T-helper 17 cell (primary cell): ENCODE data around the gene PARP1. TPM values are rescaled to one million over a fixed set of nuclear protein-coding genes. Genes with fewer than 3 reads are reported as not detected.
"Not testable (repeated sequence)": the region's sequence is repeated elsewhere in the genome, so short reads cannot be mapped to it uniquely, and the experiment has no call there.

Experiments
- ATAC-seq: fragments of 150-1000 bp; cut with Tn5 transposase; 2 replicates; pipeline ENCODE4 v1.10.0; 2021; ENCODE audit warnings: mild to moderate bottlenecking, moderate library complexity
- DNase-seq, 3 donors: peaks; one replicate each; pipeline versions ENCODE4 v3.0.0 to v3.0.0-alpha.2; 2020 to 2021
- H3K9me3 ChIP-seq: one replicate; pipeline ENCODE4 v1.7.0; 2013; ENCODE audit warnings: low read length, mild to moderate bottlenecking; ENCODE audit not compliant: control insufficient read depth, poor library complexity, severe bottlenecking
- H3K27ac Mint-ChIP-seq: one replicate; pipeline ENCODE4 v1.8.0; 2022; ENCODE audit warnings: mild to moderate bottlenecking, moderate library complexity, mixed read lengths
- H3K27me3 Mint-ChIP-seq: one replicate; pipeline ENCODE4 v1.8.0; 2022; ENCODE audit warnings: mixed read lengths
- H3K36me3 Mint-ChIP-seq: one replicate; pipeline ENCODE4 v1.8.0; 2022; ENCODE audit warnings: low read depth, mixed read lengths
- H3K4me1 Mint-ChIP-seq: one replicate; pipeline ENCODE4 v1.8.0; 2022; ENCODE audit warnings: mild to moderate bottlenecking, mixed read lengths
- H3K4me3 Mint-ChIP-seq: one replicate; pipeline ENCODE4 v1.8.0; 2022; ENCODE audit warnings: mild to moderate bottlenecking, moderate library complexity, mixed read lengths
- total RNA-seq, 4 donors: library from RNA in 2 of 4; stranded (reverse) in 2 of 4; gene quantifications; one replicate each; pipeline ENCODE4 v1.2.3 and lab custom pipeline; 2022 to 2026

PARP1 gene
- total RNA-seq, 2 donors from 2014 or later, result 84.2 to 87.3 TPM

GRCh38 chr1:226357416-226357815, 50.5 kb downstream of the PARP1 start:
- H3K4me1 Mint-ChIP-seq, result peaks cover 4% of the 10 kb centered on the region
- no peaks in the 10 kb centered on the region for H3K9me3 ChIP-seq
- no peak overlapping the region for H3K27ac Mint-ChIP-seq
- no peak for ATAC-seq
- H3K27me3 Mint-ChIP-seq, result no peaks in the 10 kb centered on the region
- H3K4me3 Mint-ChIP-seq, result no peak overlapping the region
- no peaks in the 10 kb centered on the region for H3K36me3 Mint-ChIP-seq
- no peak for DNase-seq

- Mint-ChIP-seq H3K27ac (peak overlapping the region; percentile 32), H3K4me1 (peaks cover 4% of the 10 kb centered on the region), H3K4me3 (no peak overlapping the region), H3K36me3 (no peaks in the 10 kb centered on the region), H3K27me3 (no peaks in the 10 kb centered on the region)
- no peaks in the 10 kb centered on the region for H3K9me3 ChIP-seq
- DNase-seq (no peak), ATAC-seq (no peak)
These were observed 52.0 kb downstream of the PARP1 start for GRCh38 chr1:226355669-226356551.

- H3K27me3 Mint-ChIP-seq, result no peaks in the 10 kb centered on the region
- DNase-seq (no peak), ATAC-seq (no peak)
- peak overlapping the region; percentile 32 for H3K27ac Mint-ChIP-seq
- H3K9me3 ChIP-seq, result no peaks in the 10 kb centered on the region
- no peak overlapping the region for H3K4me3 Mint-ChIP-seq
- no peaks in the 10 kb centered on the region for H3K36me3 Mint-ChIP-seq
- H3K4me1 Mint-ChIP-seq, result peaks cover 4% of the 10 kb centered on the region
These were observed 52.9 kb downstream of the PARP1 start for GRCh38 chr1:226355016-226355415.

GRCh38 chr1:226353698-226354525, 54.0 kb downstream of the PARP1 start:
- no peaks in the 10 kb centered on the region for H3K36me3 Mint-ChIP-seq
- no peak for ATAC-seq
- no peaks in the 10 kb centered on the region for H3K9me3 ChIP-seq
- DNase-seq, result no peak
- peaks cover 4% of the 10 kb centered on the region for H3K4me1 Mint-ChIP-seq
- no peak overlapping the region for H3K4me3 Mint-ChIP-seq
- no peak overlapping the region for H3K27ac Mint-ChIP-seq
- H3K27me3 Mint-ChIP-seq, result no peaks in the 10 kb centered on the region

- H3K27ac Mint-ChIP-seq, result no peak overlapping the region
- H3K27me3 Mint-ChIP-seq, result no peaks in the 10 kb centered on the region
- H3K4me1 Mint-ChIP-seq, result peaks cover 4% of the 10 kb centered on the region
- H3K36me3 Mint-ChIP-seq, result no peaks in the 10 kb centered on the region
- no peak for DNase-seq
- ATAC-seq, result no peak
- H3K9me3 ChIP-seq, result no peaks in the 10 kb centered on the region
- H3K4me3 Mint-ChIP-seq, result no peak overlapping the region
These were observed 56.2 kb downstream of the PARP1 start for GRCh38 chr1:226351709-226352108.

- peak overlapping the region; percentile 47 for H3K27ac Mint-ChIP-seq
- no peaks in the 10 kb centered on the region for H3K36me3 Mint-ChIP-seq
- peaks cover under 1% of the 10 kb centered on the region for H3K4me1 Mint-ChIP-seq
- ATAC-seq (no peak), DNase-seq (no peak)
- no peaks in the 10 kb centered on the region for H3K9me3 ChIP-seq
- H3K4me3 Mint-ChIP-seq, result no peak overlapping the region
- H3K27me3 Mint-ChIP-seq, result no peaks in the 10 kb centered on the region
These were observed 57.4 kb downstream of the PARP1 start for GRCh38 chr1:226350519-226350865.

- Mint-ChIP-seq H3K27me3 (no peaks in the 10 kb centered on the region), H3K4me3 (no peak overlapping the region), H3K27ac (peak overlapping the region; percentile 47), H3K36me3 (no peaks in the 10 kb centered on the region), H3K4me1 (no peaks in the 10 kb centered on the region)
- ATAC-seq, result no peak
- H3K9me3 ChIP-seq, result no peaks in the 10 kb centered on the region
- no peak for DNase-seq
These were observed 57.9 kb downstream of the PARP1 start for GRCh38 chr1:226349801-226350518.

- Mint-ChIP-seq H3K36me3 (no peaks in the 10 kb centered on the region), H3K4me1 (peaks cover 2% of the 10 kb centered on the region), H3K27ac (no peak overlapping the region), H3K27me3 (no peaks in the 10 kb centered on the region), H3K4me3 (no peak overlapping the region)
- ATAC-seq, result no peak
- no peaks in the 10 kb centered on the region for H3K9me3 ChIP-seq
- no peak for DNase-seq
These were observed 58.8 kb downstream of the PARP1 start for GRCh38 chr1:226349081-226349480.

GRCh38 chr1:226344441-226345259, 63.2 kb downstream of the PARP1 start:
- ATAC-seq (no peak), DNase-seq (no peak)
- Mint-ChIP-seq H3K36me3 (peaks cover 3% of the 10 kb centered on the region), H3K4me3 (no peak overlapping the region), H3K4me1 (peaks cover 2% of the 10 kb centered on the region), H3K27me3 (peaks cover 4% of the 10 kb centered on the region), H3K27ac (no peak overlapping the region)
- H3K9me3 ChIP-seq, result no peaks in the 10 kb centered on the region

GRCh38 chr1:226342656-226343055, 65.2 kb downstream of the PARP1 start:
- H3K27ac Mint-ChIP-seq, result no peak overlapping the region
- no peak overlapping the region for H3K4me3 Mint-ChIP-seq
- DNase-seq (no peak), ATAC-seq (no peak)
- peaks cover 4% of the 10 kb centered on the region for H3K27me3 Mint-ChIP-seq
- peaks cover 2% of the 10 kb centered on the region for H3K4me1 Mint-ChIP-seq
- no peaks in the 10 kb centered on the region for H3K9me3 ChIP-seq
- H3K36me3 Mint-ChIP-seq, result peaks cover 3% of the 10 kb centered on the region

- H3K9me3 ChIP-seq, H3K36me3 Mint-ChIP-seq, H3K4me1 Mint-ChIP-seq, H3K4me3 Mint-ChIP-seq, DNase-seq, ATAC-seq, H3K27me3 Mint-ChIP-seq, H3K27ac Mint-ChIP-seq: not testable (repeated sequence)
These were observed 67.8 kb downstream of the PARP1 start for GRCh38 chr1:226340111-226340510.

- H3K9me3 ChIP-seq, result no peaks in the 10 kb centered on the region
- ATAC-seq (no peak), DNase-seq (no peak)
- Mint-ChIP-seq H3K27me3 (peaks cover 4% of the 10 kb centered on the region), H3K27ac (no peak overlapping the region), H3K36me3 (peaks cover 3% of the 10 kb centered on the region), H3K4me3 (no peak overlapping the region), H3K4me1 (peaks cover 8% of the 10 kb centered on the region)
These were observed 70.5 kb downstream of the PARP1 start for GRCh38 chr1:226337276-226337875.
